ENCODE data around the gene CAMK1G.

CAMK1G gene

DNA sequence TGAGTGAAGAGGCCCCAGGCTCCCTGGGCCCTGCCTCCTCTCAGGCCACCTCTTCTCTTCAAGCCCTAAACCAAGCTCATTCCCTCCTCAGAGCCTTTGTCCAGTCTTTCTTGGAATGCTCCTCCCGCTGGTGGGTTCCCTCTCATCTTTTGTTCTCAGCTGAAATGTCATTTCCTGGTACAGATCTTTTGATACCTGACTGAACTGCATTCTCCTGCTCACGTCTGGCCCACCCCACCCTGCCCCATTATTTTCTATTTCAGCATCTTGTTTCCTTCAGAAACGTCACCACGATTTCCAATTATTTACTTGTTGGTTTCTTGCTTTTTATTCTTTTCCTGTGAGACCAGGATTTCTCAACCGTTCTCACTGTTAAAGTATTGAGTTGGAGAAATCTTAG is 52.3 kb downstream of the CAMK1G start:
- DNase-seq (ENCODE audit: low read depth in 2 of 2), result no peak

DNA sequence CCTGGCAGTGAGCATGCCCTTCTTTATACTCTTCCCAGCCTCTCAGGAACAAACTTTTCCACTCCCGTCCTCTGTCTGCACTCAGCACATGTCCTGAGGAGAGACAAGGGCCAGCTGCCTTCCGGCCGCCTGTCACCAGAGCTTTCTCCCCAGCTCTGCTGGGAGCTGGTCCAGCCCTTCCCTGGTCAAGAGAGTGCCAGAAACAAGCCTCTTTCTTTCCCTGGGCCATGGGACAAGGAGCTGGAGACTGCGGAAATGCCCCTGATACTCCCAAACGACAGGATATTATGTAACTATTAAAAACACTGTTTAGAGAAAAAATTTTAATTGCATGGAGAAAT is 58.3 kb downstream of the CAMK1G start:
- no peak for DNase-seq (ENCODE audit: low read depth in 2 of 2)

DNA sequence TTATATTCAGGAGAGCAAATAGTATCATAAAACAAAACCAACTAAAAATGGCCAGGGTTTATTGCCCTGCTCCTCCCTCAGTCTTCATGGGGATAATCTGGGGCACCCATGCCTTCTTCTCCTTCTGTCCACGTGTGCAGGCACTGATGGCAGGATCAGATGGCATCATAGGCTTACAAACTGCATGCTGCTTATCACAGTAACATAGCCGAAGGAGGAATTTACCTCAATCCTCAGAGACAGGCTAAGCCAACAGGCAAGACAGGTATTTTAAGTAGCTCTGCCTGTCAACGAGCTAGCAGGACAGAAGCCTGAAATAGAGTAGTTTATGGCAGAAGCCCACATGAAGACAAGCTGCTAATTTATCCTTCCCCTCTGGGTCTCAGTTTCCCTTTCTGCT is 59.3 kb downstream of the CAMK1G start:
- DNase-seq (ENCODE audit: low read depth in 2 of 2), result no peak

DNA sequence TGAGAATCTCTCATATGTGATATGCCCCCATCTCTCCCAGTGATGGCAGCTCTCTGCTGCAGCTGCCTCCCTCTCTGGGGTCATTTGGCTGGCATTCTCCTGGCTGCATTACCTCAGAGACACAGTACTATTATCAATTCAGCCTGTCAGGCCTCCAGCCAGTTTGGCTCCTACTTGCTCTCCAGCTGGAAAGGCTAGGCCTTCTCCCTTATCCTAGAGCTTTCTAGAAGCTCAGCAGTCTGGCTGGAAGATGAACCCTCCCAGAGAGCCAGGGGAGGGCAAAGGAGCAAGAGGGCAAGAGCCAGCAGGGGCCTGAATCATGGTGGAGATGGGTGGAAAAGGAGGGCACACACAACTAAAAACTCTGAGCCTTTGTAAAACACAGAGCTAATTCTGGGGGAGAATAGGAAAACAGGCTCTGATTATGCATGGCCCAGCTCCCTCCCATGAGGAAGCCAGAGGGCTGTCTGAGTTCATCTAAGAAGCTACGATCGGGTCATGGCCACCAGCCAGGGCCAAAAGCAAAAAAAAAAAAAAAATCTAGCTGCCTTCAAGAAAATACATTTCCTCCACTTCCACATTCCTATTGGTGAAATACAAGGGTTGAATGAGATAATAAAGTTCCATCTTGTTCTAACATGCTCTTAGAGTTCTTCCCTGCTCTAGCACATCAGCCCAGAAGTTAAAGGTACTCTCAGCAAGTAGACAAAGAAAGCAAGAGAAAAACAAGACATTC is 59.9 kb downstream of the CAMK1G start:
- DNase-seq (ENCODE audit: low read depth in 2 of 2), result no peak

DNA sequence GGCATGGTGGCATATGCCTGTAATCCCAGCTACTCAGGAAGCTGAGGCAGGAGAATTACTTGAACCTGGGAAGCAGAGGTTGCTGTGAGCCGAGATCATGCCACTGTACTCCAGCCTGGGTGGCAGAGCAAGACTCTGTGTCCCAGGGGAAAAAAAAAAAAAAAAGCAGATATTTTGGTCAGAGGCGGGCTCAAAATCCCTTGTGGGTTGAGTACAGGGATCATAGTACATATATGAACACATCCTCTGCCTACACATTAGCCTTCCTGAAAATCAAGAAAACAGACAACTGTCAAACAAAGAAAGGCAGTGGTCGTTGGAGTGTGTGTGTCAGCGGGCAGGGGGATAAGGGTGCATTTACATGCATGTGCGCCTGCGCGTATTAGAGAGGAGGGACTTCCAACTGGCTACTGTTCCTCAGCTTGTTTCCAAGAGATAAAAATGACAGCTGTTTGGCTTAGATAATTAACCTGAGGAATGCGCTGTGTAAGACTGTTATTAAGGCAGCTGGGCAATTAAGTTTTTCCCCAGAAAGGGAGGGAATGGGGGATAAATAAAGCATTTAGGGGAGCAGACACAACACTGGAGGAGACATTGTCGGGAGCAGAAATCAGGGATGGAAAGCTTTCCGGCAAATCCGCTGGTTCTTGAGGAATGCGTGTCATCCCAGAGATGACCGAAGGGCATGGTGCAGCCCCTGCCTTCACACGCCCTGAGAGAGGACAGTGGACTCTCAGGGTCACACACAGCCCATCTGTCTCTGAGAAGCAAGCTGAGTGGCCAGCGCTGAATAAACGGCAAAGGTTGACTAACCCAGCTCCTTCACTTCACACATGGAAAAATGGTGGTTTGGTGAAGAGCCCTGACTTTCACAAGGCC is 62.3 kb downstream of the CAMK1G start:
- DNase-seq (ENCODE audit: low read depth in 2 of 2), result no peak

DNA sequence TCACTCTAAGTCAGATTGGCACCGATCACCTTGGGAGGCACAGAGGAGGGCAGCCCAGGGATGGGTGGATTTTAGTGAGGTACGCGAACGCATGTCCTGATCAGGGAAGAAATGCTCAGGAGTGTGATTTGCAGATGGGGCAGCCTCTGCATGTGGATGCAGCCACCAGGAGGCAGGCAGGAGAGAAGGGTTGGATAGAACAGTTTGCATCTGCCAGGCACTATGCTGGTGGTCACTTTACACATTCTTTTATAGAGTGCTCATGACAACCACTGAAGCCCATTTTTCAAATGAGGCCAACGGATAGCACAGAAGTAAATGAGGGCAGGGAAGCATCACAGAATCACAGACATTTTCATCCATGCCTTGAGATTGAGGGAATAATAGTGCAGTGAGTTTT is 63.0 kb downstream of the CAMK1G start:
- no peak for DNase-seq (ENCODE audit: low read depth in 2 of 2)

DNA sequence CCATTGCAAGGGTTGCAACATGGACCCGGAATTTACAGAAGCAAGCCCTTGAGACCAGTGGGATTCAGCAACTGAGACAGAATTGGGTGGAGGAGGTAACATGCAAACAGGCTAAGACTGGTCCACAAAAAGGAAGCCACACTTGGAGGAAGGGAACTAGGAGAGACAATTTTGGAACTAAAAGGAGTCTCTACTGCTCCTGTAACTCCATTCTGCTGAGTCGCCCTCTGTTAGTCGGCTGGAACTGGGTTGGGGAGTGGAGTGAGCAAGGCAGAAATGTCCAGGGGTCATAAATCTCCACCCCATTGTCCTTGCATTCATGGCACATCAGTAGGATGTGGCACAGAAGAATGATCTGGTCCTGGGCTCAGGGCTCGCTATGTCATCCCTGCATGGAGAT is 63.6 kb downstream of the CAMK1G start:
- DNase-seq (ENCODE audit: low read depth in 2 of 2), result no peak

DNA sequence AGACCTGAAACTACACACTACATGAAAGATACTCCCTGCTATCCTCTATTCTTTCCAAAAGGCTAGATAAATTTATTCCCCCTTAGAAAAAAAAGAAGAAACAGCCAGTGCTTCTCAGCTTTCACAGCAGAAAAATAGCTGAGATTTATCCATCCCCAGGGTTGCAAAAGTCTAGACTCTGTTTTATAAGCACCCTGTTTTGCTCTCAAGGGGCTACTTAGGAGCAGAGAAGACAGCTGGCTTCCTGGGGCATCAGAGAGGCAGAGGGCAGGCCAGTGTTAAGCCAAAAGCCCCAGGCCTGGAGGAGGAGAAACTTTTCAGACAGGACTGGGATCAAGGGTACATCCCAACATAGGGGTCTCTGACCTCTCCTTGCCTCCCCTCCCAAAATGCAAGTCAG is 64.8 kb downstream of the CAMK1G start:
- DNase-seq (ENCODE audit: low read depth in 2 of 2), result no peak

DNA sequence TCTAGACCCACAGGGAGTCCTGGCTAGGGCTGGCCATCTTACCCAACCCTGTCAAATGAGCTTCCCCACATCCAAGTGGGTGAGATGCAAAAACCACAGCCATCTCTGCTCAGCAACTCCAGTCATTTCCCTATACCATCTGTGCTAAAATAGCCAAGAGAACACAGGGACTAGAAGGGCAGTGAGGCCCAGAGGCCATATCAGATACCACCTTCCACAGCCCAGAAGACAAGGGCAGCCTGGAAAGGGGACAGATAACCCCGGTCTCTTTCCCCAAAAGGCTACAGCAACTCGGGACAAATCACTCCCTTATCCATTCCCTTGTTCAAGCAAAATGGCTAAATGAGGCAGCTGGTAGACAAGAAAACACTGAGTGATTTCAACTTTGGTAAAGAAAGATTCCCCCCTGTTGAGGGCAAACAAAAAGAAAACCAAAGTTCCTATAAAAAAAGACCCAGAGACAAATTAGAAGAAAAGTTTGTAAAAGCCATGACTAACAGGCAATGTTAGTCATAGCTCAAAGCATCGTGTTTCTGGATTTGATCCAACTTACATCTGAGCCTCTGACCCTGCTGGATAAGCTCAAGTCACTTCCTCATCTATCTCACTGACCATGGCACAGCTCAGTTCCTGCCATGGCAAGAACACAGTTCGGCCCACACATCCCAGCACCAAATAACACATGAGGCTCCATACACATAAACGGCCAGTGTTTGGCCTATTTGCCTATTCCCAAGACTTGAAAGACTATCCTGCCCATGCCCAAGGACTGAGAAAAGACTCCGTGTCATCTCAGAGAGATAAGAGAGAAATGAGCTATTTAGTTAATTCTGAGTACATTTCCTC is 65.6 kb downstream of the CAMK1G start:
- no peak for DNase-seq (ENCODE audit: low read depth in 2 of 2)

DNA sequence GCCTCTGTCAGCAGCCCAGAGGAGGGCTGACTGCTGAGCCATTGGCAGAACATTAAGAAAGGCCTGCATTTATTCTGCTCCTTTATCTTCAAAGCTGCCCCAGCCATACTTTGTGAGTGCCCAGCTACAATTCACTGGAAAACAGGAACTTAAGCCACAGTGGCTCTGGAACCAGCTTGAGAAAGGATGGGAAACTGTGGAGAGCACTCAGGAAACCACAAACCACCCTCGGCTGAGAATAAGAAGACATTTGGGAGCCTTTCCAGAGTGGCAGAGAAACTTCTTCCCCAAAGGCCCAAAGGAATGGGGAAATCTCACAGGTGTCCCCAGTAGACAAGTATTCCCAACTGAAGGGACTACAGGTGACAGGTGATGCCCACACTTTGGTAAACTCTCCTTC is 66.9 kb downstream of the CAMK1G start:
- DNase-seq (ENCODE audit: low read depth in 2 of 2), result no peak

DNA sequence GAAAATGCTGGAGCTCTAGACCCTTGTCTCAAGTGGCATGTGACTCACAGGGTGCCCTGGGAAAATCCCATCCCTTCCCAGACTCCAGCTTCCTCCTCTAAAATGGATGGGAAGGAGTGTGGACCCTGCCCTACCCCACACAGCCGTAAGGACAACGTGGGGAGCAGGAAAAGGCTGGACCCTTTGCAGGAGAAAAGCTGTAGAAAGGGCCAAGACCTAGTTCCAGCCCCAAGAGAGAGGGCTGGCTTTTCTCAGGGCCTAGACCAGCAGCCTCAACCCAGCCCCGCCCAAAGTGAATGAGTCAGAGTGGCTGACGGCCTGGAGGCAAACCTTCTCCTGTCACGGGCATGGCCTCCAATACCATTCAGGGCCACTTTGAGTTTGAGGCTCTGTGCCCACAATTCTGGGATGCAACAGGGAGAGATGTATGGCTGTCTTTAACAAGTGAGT is 67.6 kb downstream of the CAMK1G start:
- DNase-seq (ENCODE audit: low read depth in 2 of 2), result peak; percentile 44 to 64

DNA sequence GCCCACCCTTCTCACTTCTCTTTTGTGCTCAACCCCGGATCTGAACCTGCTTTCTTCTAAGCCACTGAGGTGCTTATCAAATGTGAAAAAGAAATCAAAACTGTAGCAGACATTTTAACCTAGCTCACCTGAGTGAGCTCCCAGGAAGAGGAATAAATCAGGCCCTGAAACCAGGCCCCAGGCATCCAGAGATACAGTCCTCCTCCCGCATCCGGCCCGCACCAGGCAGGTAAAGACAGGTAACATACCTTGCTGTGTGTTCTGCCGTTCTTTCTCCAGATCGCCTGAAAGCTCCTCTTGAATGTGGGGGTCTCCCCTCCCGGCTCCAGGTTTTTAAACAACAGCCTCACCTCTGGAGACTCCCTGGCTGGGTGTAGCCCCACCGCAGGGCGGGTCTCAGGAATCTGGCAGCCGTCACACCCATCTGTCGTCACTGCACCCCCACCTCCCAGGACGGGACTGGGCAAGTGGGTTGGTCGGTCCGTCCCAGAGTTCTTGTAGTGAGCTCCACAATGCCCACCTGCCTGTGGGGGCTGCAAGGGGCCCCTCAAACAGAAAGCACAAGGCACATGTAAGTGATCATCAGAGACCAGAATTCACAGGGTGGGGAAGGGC is 68.7 kb downstream of the CAMK1G start, which contains the start of gene LAMB3:
Gene LAMB3 (minus strand): TSS at position 305 of the 615 bp plus-strand sequence. CDS start 1,481 bp downstream, outside the sequence.
- no peak for DNase-seq (ENCODE audit: low read depth in 2 of 2)

DNA sequence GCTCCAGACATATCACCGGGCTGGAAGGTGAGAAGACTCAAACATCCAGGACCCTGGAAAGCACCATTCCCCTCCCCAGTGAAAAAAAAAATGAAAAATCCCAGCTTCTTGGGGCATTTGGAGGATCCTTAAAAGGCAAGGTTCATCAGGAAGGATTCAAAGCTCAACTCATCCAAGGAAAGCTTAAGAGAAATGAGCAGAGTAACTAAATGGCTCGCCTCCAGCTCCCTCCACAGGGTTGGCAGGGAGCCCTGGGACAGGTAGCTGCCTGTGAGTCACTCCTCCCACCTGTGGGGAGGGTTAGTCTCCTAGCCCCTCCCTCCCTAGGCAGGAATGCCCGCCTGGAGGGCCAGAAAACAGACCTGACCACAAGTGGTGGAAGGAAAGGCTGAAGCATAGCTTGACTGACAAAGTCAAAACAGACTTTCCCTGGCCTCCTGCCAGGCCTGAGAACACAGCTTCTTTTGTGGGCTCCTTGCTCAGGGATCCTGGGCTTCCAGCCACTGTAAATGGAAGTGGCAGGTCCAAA is 69.4 kb downstream of the CAMK1G start:
- peak; percentile 19 to 55 for DNase-seq (ENCODE audit: low read depth in 2 of 2)

DNA sequence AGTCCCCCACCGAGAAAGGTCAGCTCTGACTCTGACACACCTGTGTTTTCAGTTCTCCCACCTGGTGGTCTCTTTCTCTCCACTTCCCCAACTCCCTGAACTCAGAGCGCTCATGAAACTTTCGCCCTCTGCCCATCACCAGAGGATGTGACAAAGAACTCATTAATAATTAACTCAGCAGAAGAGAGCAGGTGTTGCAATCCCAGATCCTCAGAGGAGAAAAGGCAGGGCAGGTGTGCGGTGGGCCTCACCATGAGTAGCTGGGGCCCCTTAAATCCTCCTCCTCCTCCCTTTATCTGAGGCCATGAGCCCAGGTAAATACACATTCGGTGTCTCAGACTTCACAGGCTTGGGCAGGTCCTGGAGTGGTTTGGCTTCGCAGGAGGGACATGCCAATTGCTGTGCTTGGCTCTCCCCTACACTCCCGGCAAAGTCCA is 70.4 kb downstream of the CAMK1G start:
- DNase-seq (ENCODE audit: low read depth in 2 of 2), result no peak

DNA sequence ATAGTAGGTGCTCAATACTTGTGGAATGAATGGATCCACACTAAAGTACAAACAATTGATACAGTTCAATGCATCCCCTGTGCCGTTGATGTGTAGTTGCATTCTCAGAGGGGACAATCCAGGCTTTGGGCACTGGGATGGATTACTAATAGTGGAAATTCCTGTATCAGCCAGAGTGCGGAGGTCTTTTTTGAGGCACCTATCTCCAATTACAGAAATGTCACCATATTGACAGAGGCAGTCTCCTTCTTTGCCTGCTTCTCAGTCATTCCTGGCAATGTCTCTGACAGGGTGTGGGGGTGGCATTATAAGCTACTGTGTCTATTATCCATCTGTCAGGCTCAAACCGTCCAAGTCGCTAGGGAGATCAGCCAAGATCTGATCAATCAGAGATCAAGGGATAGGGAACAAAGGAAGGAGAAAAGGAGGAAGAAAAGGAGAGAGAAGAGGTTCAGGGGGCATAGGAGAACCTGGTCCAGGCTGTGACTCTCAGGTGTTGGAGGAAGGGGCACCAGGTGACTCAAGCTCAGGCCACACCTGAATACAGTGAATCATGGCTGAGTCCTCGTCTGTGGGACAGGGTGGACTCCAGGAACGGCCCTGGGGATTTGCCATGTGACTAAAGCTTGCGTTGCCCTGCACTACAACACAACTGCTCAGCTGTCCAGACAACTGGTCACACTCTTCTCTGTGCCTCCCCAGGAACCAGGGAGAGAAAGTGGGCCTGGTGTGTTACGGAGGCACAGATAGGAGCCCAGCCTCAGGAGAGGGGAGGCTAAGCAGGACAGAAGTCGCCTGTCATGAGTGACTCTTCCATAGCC is 72.1 kb downstream of the CAMK1G start:
- DNase-seq (ENCODE audit: low read depth in 2 of 2), result no peak

DNA sequence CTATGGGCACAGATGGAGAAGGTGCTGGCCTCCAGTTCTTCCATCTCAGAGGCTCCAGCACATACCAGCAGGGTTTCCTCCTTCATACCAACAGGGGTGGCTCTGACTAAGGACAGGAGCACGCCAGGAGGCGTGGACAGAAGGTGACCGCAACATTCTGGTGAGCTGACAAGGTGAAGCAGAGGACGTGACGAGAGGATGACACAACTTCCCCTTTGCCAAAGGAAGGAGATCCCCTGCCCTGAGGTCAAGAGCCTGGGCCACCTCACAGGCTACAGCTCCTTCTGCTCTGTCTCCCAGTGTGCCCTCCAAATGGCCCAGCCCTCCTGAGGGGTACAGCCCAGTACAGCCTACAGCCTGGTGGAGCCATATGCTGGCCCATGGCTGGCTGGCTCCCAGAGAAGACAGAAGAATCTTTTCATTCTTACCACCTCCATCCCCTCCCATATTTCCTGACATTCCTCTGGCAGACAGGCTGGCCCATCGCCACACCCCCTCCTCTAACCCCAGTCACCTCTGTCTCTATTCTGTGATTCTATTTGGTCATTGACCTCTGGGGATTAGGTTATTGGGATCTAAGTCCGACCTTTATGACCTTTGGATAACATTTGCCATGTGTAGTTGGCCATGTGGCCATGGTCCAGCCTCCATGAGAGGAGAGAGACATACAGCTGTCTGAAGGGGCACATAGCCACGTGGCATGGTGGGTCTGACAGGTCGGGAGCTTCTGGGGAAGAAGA is 73.8 kb downstream of the CAMK1G start:
- DNase-seq (ENCODE audit: low read depth in 2 of 2), result no peak

DNA sequence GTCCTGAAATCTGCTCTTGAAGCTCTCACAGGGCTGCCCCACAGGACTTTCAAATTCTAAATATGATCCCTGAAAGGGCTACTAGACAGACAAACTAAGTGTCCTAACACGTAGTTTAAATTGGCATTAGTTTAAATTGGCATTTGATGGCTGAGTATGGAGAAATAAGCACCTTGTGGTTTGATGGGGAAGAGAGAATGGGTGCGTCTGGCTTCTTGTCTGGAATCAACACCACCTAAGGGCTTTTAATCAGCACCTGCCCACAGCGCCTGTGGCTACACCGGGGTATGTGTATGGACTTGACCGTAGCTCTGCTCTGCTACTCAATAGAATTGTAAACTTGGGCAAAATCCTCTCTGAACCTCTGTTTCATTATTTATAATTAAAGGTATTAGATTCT is 74.4 kb downstream of the CAMK1G start:
- DNase-seq (ENCODE audit: low read depth in 2 of 2), result no peak

DNA sequence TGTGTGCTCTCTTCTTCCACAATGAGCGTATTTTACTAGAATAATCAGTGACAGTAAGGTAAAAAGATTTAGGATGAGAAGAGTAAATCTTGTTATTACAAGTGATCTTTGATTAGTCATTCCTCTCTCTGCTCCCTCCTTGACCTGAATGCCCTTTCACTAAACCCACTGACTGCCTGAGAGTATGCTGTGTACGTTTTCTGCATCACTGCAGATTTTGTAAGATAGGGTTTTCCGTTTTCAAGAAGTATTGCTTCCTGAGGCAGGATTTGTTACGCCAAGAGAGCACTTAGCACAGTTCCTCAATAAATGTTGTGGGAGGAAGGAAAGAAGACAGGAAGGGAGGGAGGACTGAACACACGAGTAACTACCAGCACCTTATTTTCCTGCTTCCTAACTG is 76.4 kb downstream of the CAMK1G start:
- DNase-seq (ENCODE audit: low read depth in 2 of 2), result no peak

DNA sequence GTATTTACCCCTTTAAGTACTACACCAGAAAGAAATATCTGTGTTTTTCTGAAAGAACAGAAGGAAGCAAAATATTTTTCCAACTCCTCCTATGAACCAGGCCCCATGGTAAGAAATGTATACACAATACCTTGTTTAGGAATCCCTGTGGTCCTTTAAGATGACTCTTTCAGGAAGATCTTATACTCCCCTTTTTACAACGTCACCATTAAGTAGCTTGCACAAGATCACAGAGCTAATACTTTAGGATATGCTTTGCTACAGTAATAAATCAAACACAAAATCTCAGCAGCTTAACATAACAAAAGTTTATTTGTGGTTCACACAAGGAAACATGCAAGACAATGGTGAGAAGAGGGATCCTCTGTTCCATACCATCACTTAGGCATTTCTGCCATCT is 77.6 kb downstream of the CAMK1G start:
- no peak for DNase-seq (ENCODE audit: low read depth in 2 of 2)

DNA sequence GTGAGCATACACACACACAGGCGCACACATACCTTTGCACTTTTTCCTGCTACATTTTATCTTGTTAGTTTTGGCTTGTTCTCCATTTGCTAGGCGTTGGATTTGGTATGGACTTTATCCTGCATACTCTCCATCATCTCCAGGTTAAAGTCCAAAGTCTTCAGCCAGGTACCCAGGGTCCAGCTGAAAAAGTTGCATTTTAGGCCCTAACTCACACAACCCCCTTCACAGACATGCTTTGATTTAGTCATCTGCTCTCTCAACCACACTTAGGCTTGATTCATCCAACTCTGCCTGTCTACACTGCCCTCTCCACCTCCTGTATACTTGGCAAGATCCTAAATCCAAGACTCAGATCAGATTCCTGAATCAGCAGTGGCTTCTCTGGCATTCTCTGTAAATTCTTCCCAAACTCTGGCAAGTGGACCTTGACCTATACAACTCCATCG is 79.4 kb downstream of the CAMK1G start:
- DNase-seq (ENCODE audit: low read depth in 2 of 2), result no peak

Data from activated CD4-positive, alpha-beta T cell treated with anti-CD3 and anti-CD28 coated beads for 24 hours (primary cell).